Keratinocyte (primary cell): ENCODE results near the gene SHC3.

Source experiments
- EZH2 ChIP-seq: IDR thresholded peaks from one replicate; pipeline ENCODE4 v1.6.1; 2012; ENCODE audit warnings: inconsistent platforms, mild to moderate bottlenecking, low read length, moderate library complexity
- TF ChIP-seq, protein P1 (sequence below), 3 experiments: IDR thresholded peaks in 1 of 3; conservative IDR thresholded peaks in 1 of 3; optimal IDR thresholded peaks in 1 of 3; 2 replicates in 2 of 3; 3 replicates in 1 of 3; pipeline versions ENCODE3 to v1.5.1; 2011; ENCODE audit warnings: low read length in 3 of 3, mild to moderate bottlenecking in 3 of 3, moderate library complexity in 2 of 3, control low read depth in 1 of 3, inconsistent platforms in 1 of 3; ENCODE audit not compliant: insufficient read depth in 2 of 3; ENCODE audit errors: extremely low read depth in 1 of 3

GRCh38 chr9:89116064-89116804 lies 62.4 kb downstream of the SHC3 start:
- TF ChIP-seq, protein P1, sequence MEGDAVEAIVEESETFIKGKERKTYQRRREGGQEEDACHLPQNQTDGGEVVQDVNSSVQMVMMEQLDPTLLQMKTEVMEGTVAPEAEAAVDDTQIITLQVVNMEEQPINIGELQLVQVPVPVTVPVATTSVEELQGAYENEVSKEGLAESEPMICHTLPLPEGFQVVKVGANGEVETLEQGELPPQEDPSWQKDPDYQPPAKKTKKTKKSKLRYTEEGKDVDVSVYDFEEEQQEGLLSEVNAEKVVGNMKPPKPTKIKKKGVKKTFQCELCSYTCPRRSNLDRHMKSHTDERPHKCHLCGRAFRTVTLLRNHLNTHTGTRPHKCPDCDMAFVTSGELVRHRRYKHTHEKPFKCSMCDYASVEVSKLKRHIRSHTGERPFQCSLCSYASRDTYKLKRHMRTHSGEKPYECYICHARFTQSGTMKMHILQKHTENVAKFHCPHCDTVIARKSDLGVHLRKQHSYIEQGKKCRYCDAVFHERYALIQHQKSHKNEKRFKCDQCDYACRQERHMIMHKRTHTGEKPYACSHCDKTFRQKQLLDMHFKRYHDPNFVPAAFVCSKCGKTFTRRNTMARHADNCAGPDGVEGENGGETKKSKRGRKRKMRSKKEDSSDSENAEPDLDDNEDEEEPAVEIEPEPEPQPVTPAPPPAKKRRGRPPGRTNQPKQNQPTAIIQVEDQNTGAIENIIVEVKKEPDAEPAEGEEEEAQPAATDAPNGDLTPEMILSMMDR (optimal IDR thresholded peaks at IDR 0.05 in 1 of 3, IDR thresholded peaks at IDR 0.05 in 1 of 3, conservative IDR thresholded peaks at IDR 0.05 in 1 of 3; ENCODE audit: extremely low read depth in 1 of 3, insufficient read depth in 2 of 3, low read length in 3 of 3), result no peak
- TF ChIP-seq EZH2, result no peak
